ENCODE results near the gene ATXN2L.

GRCh38 chr16:28878083-28878926, 55.5 kb downstream of the ATXN2L start, which contains the start of gene ATP2A1:
- TF ChIP-seq CTCF (IDR thresholded peaks at IDR 0.05; ENCODE audit: low read depth, low read length, missing input control) (no peak), SP1 (IDR thresholded peaks at IDR 0.05) (no peak), RAD21 (IDR thresholded peaks at IDR 0.05) (no peak), TAF1 (conservative IDR thresholded peaks at IDR 0.05) (no peak), ATF3 (IDR thresholded peaks at IDR 0.05) (no peak), MAX (IDR thresholded peaks at IDR 0.05) (no peak), GABPA (IDR thresholded peaks at IDR 0.05 in 1 of 2, conservative IDR thresholded peaks at IDR 0.05 in 1 of 2) (no peak), YY1 (IDR thresholded peaks at IDR 0.05) (no peak), JUND (IDR thresholded peaks at IDR 0.05) (no peak), EGR1 (IDR thresholded peaks at IDR 0.05; ENCODE audit: low read depth in 2 of 2) (no peak), RXRA (IDR thresholded peaks at IDR 0.05) (no peak), REST (IDR thresholded peaks at IDR 0.05) (no peak), HNF4A (conservative IDR thresholded peaks at IDR 0.05) (no peak)

Measured in liver (tissue), 3 donors.